Measurements from ENCODE around the gene GNPAT. TPM values are rescaled to one million over a fixed set of nuclear protein-coding genes. Genes with fewer than 3 reads are reported as not detected.

The GNPAT gene
- total and polyA plus RNA-seq, 2 of the 4 experiments (the other 2 are of a cell fraction), result 17.2 to 36.0 TPM

GRCh38 chr1:231214918-231215680, 25.9 kb upstream of the GNPAT start:
- 57% methylated on average over 5 of the region's 17 CpGs; no CpG with 5 or more reads in 1 of the 2 experiments for WGBS, 2 experiments (ENCODE audit: extremely low coverage in 2 of 2, insufficient read length in 1 of 2)
- intact Hi-C loops (cut with micrococcal nuclease), result loop anchor here (5.0 kb wide), 2 partner anchors 223 to 573 kb away; partner anchors contain the start of gene COG2
- CTCF ChIA-PET, result no interaction called here
- TF ChIP-seq CHD1 (IDR thresholded peaks at IDR 0.05; ENCODE audit: low read depth, low read length) (no peak), POLR2A (IDR thresholded peaks at IDR 0.05; ENCODE audit: low read depth, low read length) (no peak), NFE2L2 (IDR thresholded peaks at IDR 0.05; ENCODE audit: low read depth, low read length) (no peak), FOS (IDR thresholded peaks at IDR 0.05; ENCODE audit: low read depth, low read length) (no peak), MXI1 (IDR thresholded peaks at IDR 0.05; ENCODE audit: borderline replicate concordance, low read depth, low read length) (no peak), RAD21 (IDR thresholded peaks at IDR 0.05; ENCODE audit: low read length) (no peak), BHLHE40 (IDR thresholded peaks at IDR 0.05; ENCODE audit: low read depth, low read length) (no peak), MAZ (IDR thresholded peaks at IDR 0.05; ENCODE audit: borderline replicate concordance, low read depth, low read length) (no peak), RFX5 (IDR thresholded peaks at IDR 0.05; ENCODE audit: low read depth, low read length) (no peak), RCOR1 (IDR thresholded peaks at IDR 0.05; ENCODE audit: insufficient replicate concordance, low read length) (no peak), ELK1 (IDR thresholded peaks at IDR 0.05; ENCODE audit: borderline replicate concordance, low read depth, low read length) (no peak), SMC3 (IDR thresholded peaks at IDR 0.05; ENCODE audit: low read depth, low read length) (no peak), CTCF (conservative IDR thresholded peaks at IDR 0.05; ENCODE audit: low read depth, low read length) (no peak), CEBPB (IDR thresholded peaks at IDR 0.05; ENCODE audit: low read depth, low read length) (no peak), MAFK (IDR thresholded peaks at IDR 0.05; ENCODE audit: low read depth, low read length) (no peak)

More at GRCh38 chr1:231214918-231215680, 25.9 kb upstream of the GNPAT start:
- Histone ChIP-seq H3K14ac (replicated peaks; ENCODE audit: low read depth, low read length) (no peak overlapping the region), H2BK120ac (ENCODE audit: low read depth, low read length) (no peak overlapping the region), H3K4me1 (ENCODE audit: control insufficient read depth, insufficient read depth, low read length) (no peaks in the 10 kb centered on the region), H3K18ac (ENCODE audit: low read depth, low read length) (no peak overlapping the region), H2AK5ac (ENCODE audit: low read depth, low read length) (no peak overlapping the region), H3K27ac (ENCODE audit: insufficient read depth, low read length) (no peak overlapping the region), H3K9ac (ENCODE audit: low read depth, low read length) (no peak overlapping the region), H3K56ac (ENCODE audit: extremely low read depth, insufficient read depth, low read length) (no peak overlapping the region), H3K23ac (ENCODE audit: low read depth, low read length) (no peak overlapping the region), H4K20me1 (ENCODE audit: insufficient read depth, low read length) (no peaks in the 10 kb centered on the region), H3K27me3 (ENCODE audit: control insufficient read depth, insufficient read depth, low read length) (peaks cover 37% of the 10 kb centered on the region), H2AFZ (replicated peaks; ENCODE audit: low read length, poor library complexity) (peak overlapping the region; percentile 17), H3K9me1 (ENCODE audit: insufficient read depth, low read length) (no peaks in the 10 kb centered on the region), H2BK5ac (ENCODE audit: low read depth, low read length, poor library complexity, severe bottlenecking) (no peak overlapping the region), H2AK9ac (replicated peaks; ENCODE audit: low read depth, low read length, poor library complexity) (no peak overlapping the region), H3K36me3 (ENCODE audit: control insufficient read depth, insufficient read depth, low read length) (no peaks in the 10 kb centered on the region), H3K4ac (ENCODE audit: low read depth, low read length) (no peak overlapping the region), H4K8ac (ENCODE audit: low read depth in 2 of 2, low read length in 2 of 2) (no peak overlapping the region), H3K79me1 (ENCODE audit: low read depth in 1 of 2, low read length in 2 of 2) (no peaks in the 10 kb centered on the region), H2BK20ac (ENCODE audit: low read depth, low read length) (no peak overlapping the region), H2BK15ac (ENCODE audit: low read depth, low read length) (no peak overlapping the region), H3K4me2 (ENCODE audit: low read depth, low read length) (no peak overlapping the region), H4K5ac (ENCODE audit: low read depth, low read length) (no peak overlapping the region), H3K9me3 (ENCODE audit: control insufficient read depth, insufficient read depth, low read length) (no peaks in the 10 kb centered on the region), H3K4me3 (ENCODE audit: insufficient read depth, low read depth, low read length) (no peak overlapping the region), H4K91ac (ENCODE audit: insufficient read depth, low read depth, low read length) (no peak overlapping the region)
- DNase-seq (no peak), ATAC-seq (ENCODE audit: low read depth) (no peak)
- dilution Hi-C loops (cut with HindIII; ENCODE audit: low sequenced_read_pairs, unreplicated experiment), result no loop called here
- in situ Hi-C loops (cut with MboI; ENCODE audit: low sequenced_read_pairs), result loop anchor here (5.0 kb wide), 2 partner anchors 298 to 418 kb away; no protein-coding TSS in a partner anchor
- POLR2A ChIA-PET (ENCODE audit: unreplicated experiment), result no interaction called here
- no TSS peak for BruUV-seq (replicated peaks)
